Lung (tissue), 12 donors: ENCODE results near the gene AGPAT1. TPM values are rescaled to one million over a fixed set of nuclear protein-coding genes. Genes with fewer than 3 reads are reported as not detected.
"Not testable (repeated sequence)": the region's sequence is repeated elsewhere in the genome, so short reads cannot be mapped to it uniquely, and the experiment has no call there.

Experiments
- ATAC-seq: fragments of 200-7000 bp; cut with Tn5 transposase; one replicate; pipeline ENCODE4 v1.9.1; 2020; ENCODE audit warnings: moderate number of reproducible peaks; ENCODE audit not compliant: insufficient read depth, low FRiP score
- DNase-seq, 3 donors: peaks; one replicate each; pipeline ENCODE4 v3.0.0-alpha.2; 2013 to 2017
- H3K27ac ChIP-seq, 2 donors: one replicate each; pipeline ENCODE4 v1.5.1; 2013; ENCODE audit warnings: mild to moderate bottlenecking in 2 of 2, moderate library complexity in 2 of 2, control low read depth in 1 of 2, inconsistent platforms in 1 of 2, low read depth in 1 of 2, low read length in 1 of 2
- H3K27me3 ChIP-seq, 3 donors: one replicate each; pipeline ENCODE4 v1.5.1; 2013; ENCODE audit warnings: low read length in 2 of 3; ENCODE audit not compliant: control insufficient read depth in 3 of 3, insufficient read depth in 3 of 3
- H3K36me3 ChIP-seq, 4 donors: one replicate each; pipeline ENCODE4 v1.5.1; 2013; ENCODE audit warnings: low read length in 4 of 4, mild to moderate bottlenecking in 1 of 4, moderate library complexity in 1 of 4; ENCODE audit not compliant: control insufficient read depth in 4 of 4, insufficient read depth in 4 of 4
- H3K4me1 ChIP-seq, 5 donors: one replicate each; pipeline ENCODE4 v1.5.1; 2013; ENCODE audit warnings: low read length in 5 of 5, mild to moderate bottlenecking in 2 of 5, moderate library complexity in 1 of 5; ENCODE audit not compliant: control insufficient read depth in 5 of 5, insufficient read depth in 5 of 5
- H3K4me3 ChIP-seq: one replicate; pipeline ENCODE4 v1.5.1; 2013; ENCODE audit warnings: mild to moderate bottlenecking, control low read depth, moderate library complexity
- H3K9ac ChIP-seq, 2 donors: one replicate each; pipeline ENCODE4 v1.5.1; 2013; ENCODE audit warnings: low read length in 2 of 2, control low read depth in 1 of 2; ENCODE audit not compliant: insufficient read depth in 1 of 2
- H3K9me3 ChIP-seq, 4 donors: one replicate each; pipeline ENCODE4 v1.5.1; 2013; ENCODE audit warnings: low read length in 3 of 4, mild to moderate bottlenecking in 1 of 4, moderate library complexity in 1 of 4; ENCODE audit not compliant: control insufficient read depth in 4 of 4, insufficient read depth in 3 of 4
- CTCF ChIP-seq: IDR thresholded peaks from 2 replicates; pipeline ENCODE4 v1.5.1; 2012; ENCODE audit warnings: mild to moderate bottlenecking; ENCODE audit errors: control extremely low read depth, extremely low read depth
- WGBS, 2 donors: extraction: QIAGEN DNeasy Blood & Tissue Kit; methylation state at CpG; one replicate each; pipeline ENCODE4 v1.1.7; 2013; 5-methylcytosine and 5-hydroxymethylcytosine counted together
- polyA plus RNA-seq, 2 donors: library from polyadenylated mRNA; stranded (reverse); fragments of 200-250 nt; gene quantifications; one replicate each; pipeline ENCODE4 v1.2.1, GENCODE V29; 2013
- total RNA-seq, 2 donors: library from RNA; depleted of rRNA in 1 of 2; stranded (reverse); fragments of >200 nt in 1 of 2; gene quantifications; one replicate each; pipeline ENCODE4 v1.2.1, GENCODE V29; 2014 to 2021
- donor health status: control.
- donor health status: control.
- donor health status: Bipolar disorder and iron deficiency.
- donor health status: healthy.
- donor health status: DM: yes; HTN: yes; CAD: no.

Gene AGPAT1
- total and polyA plus RNA-seq, 4 donors: 24.7 to 52.6 (median 40.5) TPM

- ATAC-seq (no peak), DNase-seq (peak in 2 of 3 donors; percentile 52 to 60)
- Histone ChIP-seq H3K9ac (peak overlapping the region; percentile 73 to 85), H3K27ac (peak overlapping the region; percentile 69 to 97), H3K9me3 (no peaks in the 10 kb centered on the region), H3K27me3 (no peaks in the 10 kb centered on the region), H3K4me3 (peak overlapping the region; percentile 60), H3K36me3 (peaks cover 0 to 15% (median 13%) of the 10 kb centered on the region in 4 donors), H3K4me1 (peaks cover 0 to 62% (median 19%) of the 10 kb centered on the region in 5 donors)
- no peak for TF ChIP-seq CTCF
- WGBS, 2 donors: 24 to 38% methylated on average over 11 to 13 of the region's 13 CpGs
Measured at GRCh38 chr6:32188381-32189068, 12.6 kb upstream of the AGPAT1 start.

GRCh38 chr6:32187725-32188380, 12.0 kb upstream of the AGPAT1 start:
- ATAC-seq, H3K9me3 ChIP-seq, H3K9ac ChIP-seq, H3K27me3 ChIP-seq, DNase-seq, H3K4me3 ChIP-seq: not testable (repeated sequence)
- peaks cover 0 to 60% (median 19%) of the 10 kb centered on the region in 5 donors for H3K4me1 ChIP-seq
- 76 to 92% methylated on average over 15 to 18 of the region's 18 CpGs for WGBS, 2 donors
- H3K27ac ChIP-seq: peak overlapping the region in 1 of 2 donors; percentile 69
- H3K36me3 ChIP-seq: peaks cover 0 to 22% (median 15%) of the 10 kb centered on the region in 4 donors

- Histone ChIP-seq H3K9ac (no peak overlapping the region), H3K4me1 (peaks cover 0 to 55% (median 17%) of the 10 kb centered on the region in 5 donors), H3K9me3 (no peaks in the 10 kb centered on the region), H3K4me3 (no peak overlapping the region), H3K27ac (peak overlapping the region; percentile 57 to 63), H3K27me3 (no peaks in the 10 kb centered on the region), H3K36me3 (peaks cover 0 to 25% (median 16%) of the 10 kb centered on the region in 4 donors)
- no peak for DNase-seq
- no peak for ATAC-seq
- WGBS, 2 donors: 38 to 48% methylated on average over 12 of the region's 12 CpGs
- no peak for TF ChIP-seq CTCF
Measured at GRCh38 chr6:32187009-32187709, 11.3 kb upstream of the AGPAT1 start.

DNA sequence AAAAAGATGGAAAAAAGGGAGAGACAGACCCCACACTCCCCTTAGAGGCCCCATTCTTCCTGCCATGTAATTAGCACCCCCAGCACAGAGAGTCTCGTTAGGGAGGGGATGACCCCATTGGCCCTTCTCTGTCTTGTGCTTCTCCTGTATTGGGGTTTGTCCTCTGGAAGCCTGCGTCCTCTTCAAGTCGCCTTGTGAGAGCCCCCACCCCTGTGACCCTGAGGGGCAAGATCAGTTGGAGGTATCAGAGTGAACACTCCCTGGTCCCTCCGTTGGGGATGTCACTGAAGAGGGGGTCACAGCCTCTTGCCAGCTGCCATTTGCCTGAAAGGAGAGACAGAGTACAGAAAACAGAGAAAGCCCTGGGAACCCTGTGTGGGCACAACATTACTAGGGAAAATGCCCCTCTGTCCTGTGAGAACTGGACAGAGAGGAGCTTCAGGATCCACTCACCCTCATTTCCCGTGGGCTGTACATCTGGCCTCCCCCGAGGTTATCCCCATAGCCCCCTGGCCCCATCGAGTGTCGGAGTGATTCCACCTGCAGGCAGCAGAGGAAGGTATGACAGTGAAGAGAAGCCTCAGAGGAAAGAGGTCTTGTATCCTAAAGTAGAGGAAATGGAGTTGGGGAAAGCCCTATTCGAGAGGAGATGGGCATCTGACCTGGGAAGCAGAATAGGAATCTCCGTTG, 10.4 kb upstream of the AGPAT1 start:
- 69 to 73% methylated on average over 10 of the region's 10 CpGs for WGBS, 2 donors
- DNase-seq: not testable (repeated sequence)

GRCh38 chr6:32185681-32186131, 9.8 kb upstream of the AGPAT1 start:
- Histone ChIP-seq H3K36me3 (peaks cover 0 to 27% (median 24%) of the 10 kb centered on the region in 4 donors), H3K27ac (peak overlapping the region; percentile 76 to 80), H3K4me1 (peaks cover 0 to 42% (median 18%) of the 10 kb centered on the region in 5 donors)
- ATAC-seq: peak; percentile 46
- 21 to 50% methylated on average over 11 of the region's 11 CpGs for WGBS, 2 donors
- DNase-seq: peak; percentile 83 to 89 (median 86)
- H3K9me3 ChIP-seq, H3K4me3 ChIP-seq, H3K27me3 ChIP-seq, H3K9ac ChIP-seq: not testable (repeated sequence)

More for the DNA sequence above, 10.4 kb upstream of the AGPAT1 start:
- H3K9ac ChIP-seq, H3K9me3 ChIP-seq, H3K27me3 ChIP-seq, H3K4me3 ChIP-seq, ATAC-seq: not testable (repeated sequence)
- Histone ChIP-seq H3K27ac (peak overlapping the region; percentile 76 to 80), H3K4me1 (peaks cover 0 to 48% (median 18%) of the 10 kb centered on the region in 5 donors), H3K36me3 (peaks cover 0 to 27% (median 20%) of the 10 kb centered on the region in 4 donors)
